ENCODE measurements around the gene IFITM10.

DNA sequence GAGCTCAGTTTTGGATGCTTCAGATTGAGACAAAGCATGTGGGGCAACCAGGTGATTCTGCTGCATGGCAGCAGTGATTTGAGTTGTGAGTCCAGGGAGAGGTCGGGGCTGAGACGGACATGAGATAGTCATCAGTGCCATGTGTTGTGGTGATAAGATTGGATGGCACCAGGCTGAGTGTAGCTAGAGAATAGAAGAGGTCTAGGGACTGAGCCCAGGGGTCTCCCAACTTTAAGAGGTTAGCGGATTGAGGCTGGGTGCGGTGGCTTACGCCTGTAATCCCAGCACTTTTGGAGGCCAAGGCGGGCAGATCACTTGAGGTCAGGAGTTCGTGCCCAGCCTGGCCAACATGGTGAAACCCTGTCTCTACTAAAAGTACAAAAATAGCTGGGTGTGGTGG is 19.7 kb upstream of the IFITM10 start:
- TF ChIP-seq, protein P1, sequence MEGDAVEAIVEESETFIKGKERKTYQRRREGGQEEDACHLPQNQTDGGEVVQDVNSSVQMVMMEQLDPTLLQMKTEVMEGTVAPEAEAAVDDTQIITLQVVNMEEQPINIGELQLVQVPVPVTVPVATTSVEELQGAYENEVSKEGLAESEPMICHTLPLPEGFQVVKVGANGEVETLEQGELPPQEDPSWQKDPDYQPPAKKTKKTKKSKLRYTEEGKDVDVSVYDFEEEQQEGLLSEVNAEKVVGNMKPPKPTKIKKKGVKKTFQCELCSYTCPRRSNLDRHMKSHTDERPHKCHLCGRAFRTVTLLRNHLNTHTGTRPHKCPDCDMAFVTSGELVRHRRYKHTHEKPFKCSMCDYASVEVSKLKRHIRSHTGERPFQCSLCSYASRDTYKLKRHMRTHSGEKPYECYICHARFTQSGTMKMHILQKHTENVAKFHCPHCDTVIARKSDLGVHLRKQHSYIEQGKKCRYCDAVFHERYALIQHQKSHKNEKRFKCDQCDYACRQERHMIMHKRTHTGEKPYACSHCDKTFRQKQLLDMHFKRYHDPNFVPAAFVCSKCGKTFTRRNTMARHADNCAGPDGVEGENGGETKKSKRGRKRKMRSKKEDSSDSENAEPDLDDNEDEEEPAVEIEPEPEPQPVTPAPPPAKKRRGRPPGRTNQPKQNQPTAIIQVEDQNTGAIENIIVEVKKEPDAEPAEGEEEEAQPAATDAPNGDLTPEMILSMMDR (IDR thresholded peaks at IDR 0.05) = no peak
- no peak for TF ChIP-seq EZH2 (IDR thresholded peaks at IDR 0.05; ENCODE audit: borderline replicate concordance, insufficient read depth, low read depth, low read length, poor library complexity, severe bottlenecking)

All from B cell (primary cell).